GM20431 (cell line): ENCODE measurements around the gene POU6F2.

Experiments
- in situ Hi-C: fragments of 300-500 bp; cut with MseI, MboI; formaldehyde crosslinking; loops from one replicate; pipeline ENCODE4 v1.15.0; 2020; ENCODE audit warnings: low sequenced_read_pairs; ENCODE audit not compliant: unreplicated experiment

POU6F2 gene

DNA sequence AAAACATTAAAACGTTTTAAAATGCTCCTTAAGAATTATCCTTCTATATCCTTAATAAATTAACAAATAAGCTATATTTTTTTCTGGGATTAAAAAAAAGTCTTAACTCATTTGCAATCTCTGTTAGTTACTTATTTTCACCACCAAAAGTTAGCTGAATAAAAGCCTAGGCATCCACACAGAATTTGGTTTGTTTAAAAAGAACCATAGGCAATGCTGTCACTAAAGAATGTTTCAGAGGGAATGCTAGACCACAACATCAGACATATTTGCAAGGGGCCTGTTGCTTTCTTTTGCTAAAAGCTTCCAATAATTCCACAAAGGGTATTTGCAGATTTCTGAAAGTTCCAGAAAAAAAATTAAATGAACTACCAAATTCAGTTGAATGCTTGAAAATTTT, 244.2 kb downstream of the POU6F2 start:
- in situ Hi-C loops, result no loop called here

DNA sequence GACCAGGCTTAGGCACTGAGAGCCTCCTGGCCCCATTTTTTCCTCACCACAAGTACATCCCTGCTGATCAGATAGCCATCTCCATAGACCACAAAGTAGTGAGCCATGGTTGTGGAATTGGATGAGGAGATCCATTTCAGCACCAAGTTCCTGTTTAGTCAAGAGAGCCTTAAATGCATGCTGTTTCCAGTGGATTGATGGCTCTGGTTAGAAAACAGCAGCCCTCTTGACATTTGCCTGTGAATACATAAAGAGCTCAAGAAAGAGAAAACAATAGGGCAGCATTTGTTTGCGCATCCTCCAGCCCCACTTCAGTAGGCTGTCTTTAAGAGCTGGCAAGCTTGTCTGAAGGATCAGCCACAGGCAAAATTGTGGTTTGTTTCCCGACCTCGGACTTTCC, 251.2 kb downstream of the POU6F2 start:
- in situ Hi-C loops, result no loop called here

DNA sequence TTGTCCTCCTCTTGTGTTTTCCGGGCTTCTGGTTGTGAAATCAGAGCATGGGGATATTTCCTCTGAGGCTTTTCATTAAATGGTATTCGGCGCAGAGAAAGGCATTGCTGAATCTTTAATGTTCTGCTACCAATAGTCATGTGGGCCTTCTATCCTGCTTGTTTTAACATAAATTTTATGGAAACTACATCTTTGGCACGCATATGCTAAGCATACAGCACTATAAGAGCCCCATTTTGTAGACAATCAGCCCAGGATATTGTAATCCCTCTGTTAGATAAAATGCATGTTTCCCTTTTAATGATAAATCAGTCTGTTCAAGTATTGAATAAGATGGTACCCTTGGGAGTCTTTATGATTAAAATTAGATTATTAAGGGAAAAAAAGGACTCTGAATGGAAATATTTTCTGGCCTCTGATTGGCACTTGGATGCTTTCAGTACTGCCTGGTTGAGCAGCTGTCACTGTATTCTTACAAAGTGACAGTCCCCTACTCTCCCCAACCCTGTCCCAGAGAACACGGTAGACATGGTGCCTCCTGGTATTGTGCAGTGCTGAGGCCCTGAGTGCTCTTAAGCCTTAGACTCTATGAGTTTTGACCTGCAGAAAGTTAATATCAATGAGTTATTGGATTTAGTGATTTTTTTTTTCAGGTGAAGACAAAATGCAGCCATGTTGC, 256.3 kb downstream of the POU6F2 start:
- in situ Hi-C loops, result no loop called here

DNA sequence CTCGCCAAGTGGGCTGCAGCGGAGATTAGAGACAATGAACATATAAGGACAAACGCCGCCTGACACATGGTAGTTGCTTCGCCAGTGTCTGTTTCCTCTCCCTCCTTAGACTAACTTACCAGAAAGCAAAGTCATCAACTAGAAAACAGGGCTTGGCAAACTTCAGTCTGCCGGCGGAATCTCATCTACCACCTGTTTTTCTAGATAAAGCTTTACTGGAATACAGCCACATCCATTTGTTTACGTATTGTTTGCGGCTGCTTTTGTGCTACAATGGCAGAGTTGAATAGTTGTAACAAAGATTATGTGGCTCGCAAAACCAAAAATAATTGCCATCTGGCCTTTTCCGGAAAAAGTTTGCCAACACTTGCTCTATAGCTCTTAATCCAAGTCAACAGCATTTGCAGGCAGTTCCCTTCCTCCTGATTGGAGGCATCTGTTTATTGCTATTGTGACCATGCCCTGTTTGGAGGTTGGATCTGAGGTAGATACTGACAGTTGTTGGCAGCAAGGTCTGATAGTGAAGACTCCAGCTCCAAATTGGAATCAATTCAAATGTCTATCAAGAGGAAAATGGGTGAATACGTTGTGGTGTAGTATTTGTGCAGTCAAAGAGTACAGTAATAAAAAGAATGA, 260.6 kb downstream of the POU6F2 start:
- in situ Hi-C loops, result no loop called here

DNA sequence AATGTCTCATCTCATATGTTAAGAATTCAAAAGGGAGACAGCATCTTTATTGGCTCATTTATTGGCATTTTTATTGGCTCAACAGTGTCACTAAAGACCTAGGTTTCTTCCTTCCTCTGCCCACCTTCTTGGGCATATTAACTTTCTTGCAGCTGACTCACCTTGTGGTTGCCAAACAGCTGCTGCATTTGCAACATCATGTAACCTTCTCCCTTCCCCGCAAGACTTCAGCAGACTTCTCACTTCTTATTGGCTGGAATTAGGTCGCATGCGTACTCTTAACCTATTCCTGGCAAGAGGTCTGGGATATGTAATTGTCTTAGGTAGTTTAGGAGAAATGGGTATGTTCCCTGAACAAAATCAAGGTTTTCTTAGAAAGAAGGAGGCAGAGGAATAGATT, 263.2 kb downstream of the POU6F2 start:
- in situ Hi-C loops, result no loop called here

DNA sequence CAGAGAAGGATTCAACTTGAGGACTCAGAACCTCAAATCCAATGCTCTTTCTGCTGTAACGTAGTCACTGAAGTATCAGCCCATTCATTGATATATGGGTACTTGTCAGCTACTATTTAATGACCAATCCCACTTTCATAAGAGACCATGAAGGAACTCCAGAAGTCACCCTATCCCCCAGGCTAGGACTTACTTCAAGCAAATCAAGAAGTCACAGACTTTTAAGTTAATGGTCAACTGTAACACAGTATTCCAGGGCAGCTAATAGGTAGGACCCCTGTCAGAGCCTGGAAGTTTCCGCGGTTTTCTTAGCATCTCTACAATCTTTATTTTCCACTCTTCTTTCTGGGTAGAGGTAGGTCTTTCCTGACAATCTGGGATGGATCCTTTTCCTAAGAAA, 269.9 kb downstream of the POU6F2 start:
- in situ Hi-C loops, result no loop called here

DNA sequence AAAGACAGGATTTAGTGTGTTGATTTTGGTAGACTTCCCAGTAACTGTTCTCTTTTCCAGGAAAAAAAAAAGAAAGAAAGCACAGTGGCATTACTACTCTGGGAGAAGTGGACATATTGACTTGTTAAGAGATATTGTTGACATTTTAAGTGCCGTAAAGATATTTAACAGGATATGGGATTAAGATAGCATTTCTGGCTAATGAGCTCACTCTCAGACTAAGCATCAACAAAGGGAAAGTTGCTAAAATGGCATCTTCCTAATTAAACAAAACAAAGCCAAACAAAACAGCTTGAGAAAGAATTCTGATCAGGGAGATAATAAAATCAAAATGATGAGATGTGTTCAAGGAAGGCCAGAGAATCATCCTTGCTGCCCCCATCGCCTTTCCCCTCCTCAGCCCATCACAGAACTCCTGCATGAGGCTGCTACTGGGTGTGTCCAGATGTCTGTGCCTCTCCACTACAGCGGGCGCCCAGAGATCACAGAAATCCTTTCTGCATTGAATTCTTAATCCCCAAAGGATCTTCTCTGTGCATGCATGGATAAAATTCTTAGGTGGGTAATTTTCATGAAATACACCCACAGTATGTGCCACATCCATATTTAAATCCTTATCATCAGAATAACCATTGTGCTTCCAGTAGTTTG, 270.5 kb downstream of the POU6F2 start:
- in situ Hi-C loops, result no loop called here

DNA sequence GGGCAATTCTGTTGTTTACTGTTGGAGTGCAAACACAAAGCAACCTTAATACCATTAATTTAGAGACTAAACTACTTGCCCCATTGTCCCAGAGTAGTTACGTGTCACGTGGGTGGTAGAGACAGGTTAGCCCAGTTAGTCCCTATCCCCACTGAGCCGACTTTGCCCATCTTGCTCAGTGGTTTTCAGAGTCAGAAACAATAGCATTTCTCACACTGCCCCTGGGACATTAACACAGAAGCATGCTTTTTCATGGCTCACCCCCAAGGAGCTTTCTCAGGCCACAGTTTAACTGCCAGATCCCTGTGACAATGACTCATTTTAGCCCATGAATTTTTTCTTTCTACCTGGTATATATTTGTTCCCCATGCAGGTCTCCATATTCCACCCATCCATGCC, 271.0 kb downstream of the POU6F2 start:
- in situ Hi-C loops, result no loop called here

DNA sequence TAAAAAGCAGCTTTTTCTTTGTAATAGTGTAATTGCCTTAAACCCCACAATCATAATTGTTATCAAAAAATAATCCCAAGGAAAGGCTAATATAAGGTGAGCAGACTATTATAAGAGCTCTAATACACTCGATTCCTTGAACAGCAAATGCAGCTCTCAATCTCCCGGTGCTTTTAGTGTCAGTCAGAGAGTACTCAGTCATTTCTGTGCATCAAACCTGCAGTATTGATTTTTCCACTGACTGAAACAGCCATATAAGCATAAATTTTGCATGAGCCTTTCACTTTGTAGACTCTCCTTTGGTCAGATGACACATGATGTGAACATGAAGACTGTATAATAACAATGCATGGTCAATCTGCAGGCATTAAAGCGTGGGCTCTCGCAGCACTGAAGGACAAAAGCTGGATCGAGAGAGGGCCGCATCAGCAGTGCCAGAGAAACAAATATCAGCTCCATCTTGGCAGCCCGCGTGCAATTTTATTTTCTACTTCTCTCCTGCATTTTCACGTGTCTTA, 272.0 kb downstream of the POU6F2 start:
- in situ Hi-C loops, result no loop called here

DNA sequence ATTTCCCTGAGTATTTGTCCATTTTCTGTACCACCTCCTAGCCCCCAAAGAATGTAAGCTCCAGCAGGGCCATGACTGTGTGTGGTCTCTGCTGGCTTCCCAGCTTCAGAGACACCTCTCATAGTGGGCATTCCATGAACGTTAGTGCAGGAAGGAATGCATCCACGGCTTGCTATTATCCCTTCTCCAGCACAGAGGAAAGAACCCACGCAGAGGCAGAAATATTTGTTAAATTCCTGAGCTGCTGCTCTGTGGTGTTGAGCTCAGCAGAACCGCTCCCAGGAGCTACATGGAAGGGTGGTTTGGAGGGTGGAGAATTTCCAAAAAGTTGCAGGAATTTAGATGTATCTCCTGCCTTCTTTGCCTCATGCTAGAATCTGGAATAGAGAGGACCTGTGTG, 275.2 kb downstream of the POU6F2 start:
- in situ Hi-C loops, result no loop called here

DNA sequence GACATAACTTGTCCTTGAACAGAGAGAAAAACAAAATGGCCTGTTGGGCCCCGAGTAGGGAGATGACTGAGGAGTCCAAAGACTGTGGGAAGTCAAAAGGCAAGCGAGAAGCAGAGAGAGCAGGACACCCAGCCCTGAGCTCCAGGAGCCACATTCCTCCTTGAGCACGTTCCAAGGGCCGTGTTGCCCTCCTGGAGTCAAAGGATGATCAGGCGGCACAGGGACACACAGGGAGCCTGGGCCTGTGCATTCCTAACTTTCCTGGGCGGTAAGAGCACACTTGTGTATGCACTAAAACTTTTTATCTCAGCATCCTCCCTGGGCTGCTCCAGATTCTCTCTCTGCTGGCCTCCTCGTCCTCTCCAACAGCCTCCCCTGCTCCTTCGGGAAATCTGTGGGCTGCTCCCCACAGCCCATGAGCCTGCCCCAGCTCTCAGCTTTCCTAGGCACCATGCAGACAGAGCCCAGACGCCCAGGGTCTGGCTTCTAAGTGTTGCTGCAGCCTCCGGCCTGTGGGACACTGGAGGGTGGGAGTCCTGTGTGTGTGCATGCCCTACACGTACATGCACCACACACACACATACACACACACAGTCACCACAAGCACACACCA, 281.8 kb downstream of the POU6F2 start:
- in situ Hi-C loops, result no loop called here

DNA sequence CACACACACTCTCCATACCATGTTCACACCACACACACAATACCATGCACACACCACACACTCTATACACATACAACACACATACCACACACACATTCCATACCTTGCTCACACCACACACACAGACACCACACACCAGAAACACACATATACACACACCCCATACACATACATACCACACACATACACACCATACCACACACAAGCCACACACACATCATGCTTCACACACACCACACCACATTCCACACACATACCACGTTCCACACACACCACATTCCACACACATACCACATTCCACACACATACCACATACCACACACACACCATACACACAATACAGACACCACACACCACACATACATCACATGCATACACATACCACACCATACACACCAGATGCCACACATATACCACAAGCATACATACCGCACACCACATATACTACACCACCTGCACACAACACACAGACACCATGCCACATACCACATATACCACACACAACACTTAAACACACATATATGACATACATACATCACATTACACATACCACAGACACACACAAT, 282.7 kb downstream of the POU6F2 start:
- in situ Hi-C loops, result no loop called here

DNA sequence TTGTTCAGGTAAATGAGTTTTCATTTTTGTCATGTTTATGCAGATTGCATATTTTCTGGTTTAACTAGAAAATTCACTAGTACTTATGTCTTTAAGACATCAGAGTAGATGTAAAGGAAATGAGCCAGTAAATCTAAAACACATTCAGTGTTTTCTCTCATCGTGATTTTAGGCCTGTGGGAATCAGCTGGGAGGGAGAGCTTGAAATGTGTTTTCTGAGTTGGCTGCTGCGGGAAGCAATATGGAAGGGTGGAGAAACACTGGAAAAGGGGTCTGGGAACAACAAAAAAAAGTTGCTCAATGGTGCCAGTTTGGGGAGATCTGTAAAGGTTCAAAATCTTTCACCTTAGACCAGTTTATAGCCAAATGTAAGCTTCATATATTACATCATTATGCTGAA, 284.1 kb downstream of the POU6F2 start:
- in situ Hi-C loops, result no loop called here

DNA sequence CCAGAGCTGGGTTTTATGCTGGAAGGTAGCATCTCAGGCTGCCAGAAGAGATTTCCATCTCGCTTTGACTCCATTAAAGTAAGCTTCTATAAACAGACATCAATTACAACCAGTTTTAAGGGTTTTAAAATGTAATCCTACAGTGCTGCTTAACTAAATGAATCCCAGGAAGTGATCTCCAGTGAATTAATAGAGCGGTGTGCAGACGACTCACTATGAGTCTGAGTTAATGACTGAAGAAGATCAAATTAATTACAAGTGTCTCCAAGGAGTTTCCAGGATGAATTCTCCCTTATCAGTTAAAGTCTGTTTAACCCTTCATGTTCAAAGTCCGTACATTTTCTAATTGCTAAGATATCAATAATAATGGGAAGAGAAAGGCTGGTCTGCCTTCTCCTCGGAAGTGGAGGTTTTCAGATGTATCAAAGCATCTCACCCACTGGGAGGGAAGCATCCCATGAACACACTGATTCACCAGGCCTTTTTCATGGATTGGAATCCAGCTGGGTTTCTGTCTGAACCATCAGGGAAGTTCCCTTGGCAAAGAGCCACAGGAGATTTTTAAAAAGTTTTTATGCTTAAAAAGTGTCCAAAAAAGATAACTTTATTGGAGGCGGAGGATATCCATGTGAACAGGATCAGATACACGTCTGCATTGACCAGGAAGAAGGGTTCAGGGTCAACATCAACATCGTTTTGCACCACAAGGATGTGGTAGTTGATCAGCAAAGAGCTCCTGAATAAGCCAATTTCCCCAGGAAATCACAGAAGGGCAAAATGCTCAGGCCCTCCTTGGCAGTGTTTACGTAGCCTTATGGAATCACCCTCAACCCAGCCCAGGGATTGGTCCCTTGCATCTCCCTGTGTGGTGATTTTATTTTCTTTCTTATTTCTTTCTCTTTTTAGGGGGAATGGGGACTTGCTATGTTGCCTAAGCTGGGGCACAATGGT, 288.2 kb downstream of the POU6F2 start:
- in situ Hi-C loops, result no loop called here

DNA sequence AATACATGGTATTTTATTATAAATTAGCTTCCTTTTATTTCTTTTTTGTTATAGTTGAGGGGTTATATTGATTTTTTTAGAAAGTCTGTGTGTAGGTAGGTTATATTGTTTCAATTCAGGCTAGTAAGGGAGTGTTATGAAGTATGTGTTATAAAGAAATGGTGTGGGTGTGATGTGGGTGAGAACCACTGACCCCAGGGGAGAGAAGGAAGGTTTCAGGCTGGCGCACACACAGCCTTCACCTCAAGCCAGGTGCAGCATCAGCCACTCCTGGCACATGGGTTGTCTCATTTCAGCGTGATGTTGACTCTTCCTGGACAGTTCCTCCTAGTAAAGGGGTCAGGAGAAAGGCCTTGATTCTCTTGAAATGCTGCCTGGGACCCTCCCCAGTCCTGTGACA, 291.3 kb downstream of the POU6F2 start:
- in situ Hi-C loops, result no loop called here

DNA sequence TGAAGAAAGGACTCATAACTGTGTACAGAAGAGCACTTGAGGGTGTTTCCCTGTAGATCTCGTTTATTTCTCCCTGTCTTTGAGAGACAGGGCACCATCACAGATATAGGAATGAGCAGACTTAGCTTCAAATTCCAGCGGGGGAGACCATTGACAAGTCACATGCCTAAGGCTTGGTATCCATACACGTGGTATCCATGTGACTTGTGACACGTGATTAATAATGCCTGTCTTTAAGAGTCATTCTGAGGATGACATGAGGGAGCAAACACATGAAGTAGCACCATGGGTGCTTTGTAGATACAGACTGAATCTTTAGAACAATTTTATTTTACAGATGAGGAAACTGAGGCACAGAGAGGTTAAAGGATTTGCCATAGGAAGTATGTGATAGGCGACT, 292.3 kb downstream of the POU6F2 start:
- in situ Hi-C loops, result no loop called here

DNA sequence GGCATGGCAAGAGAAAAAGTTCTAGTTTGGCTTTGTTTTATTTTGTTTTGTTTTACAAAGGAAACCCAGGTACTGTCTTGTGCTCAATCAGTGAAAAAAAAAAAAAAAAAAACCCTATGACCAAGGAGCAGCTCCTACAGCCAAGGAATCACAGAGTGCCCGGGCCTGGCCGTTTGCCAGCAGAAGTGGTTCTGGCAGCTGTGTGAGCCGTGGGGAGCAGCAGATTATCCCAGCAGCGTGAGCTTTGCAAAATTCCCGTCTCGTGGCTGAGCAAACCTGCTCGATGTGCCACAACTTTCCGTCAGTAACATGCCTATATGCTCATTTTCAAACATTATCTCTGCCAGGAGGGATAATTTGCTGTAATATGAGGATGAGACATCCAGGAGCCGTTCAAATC, 293.7 kb downstream of the POU6F2 start:
- in situ Hi-C loops, result no loop called here

DNA sequence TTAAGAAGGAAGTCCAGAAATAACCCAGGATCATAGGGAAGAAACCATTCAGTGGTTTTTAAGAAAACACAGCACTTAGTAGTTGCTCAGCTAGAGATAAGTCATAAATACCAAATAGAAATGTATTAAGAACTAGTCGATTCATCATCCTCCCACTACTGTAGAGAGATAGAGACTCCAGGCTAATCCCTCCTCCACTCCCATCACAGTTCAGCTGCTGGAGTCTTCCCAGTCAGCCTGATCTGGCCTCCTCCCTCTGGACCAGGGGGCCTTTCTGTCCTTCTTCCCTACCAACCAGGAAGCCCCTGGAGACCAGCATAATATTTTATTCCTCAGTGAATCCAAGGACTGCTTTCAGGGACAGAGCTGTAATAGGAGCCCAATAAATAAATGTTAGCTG, 294.4 kb downstream of the POU6F2 start:
- in situ Hi-C loops, result no loop called here

DNA sequence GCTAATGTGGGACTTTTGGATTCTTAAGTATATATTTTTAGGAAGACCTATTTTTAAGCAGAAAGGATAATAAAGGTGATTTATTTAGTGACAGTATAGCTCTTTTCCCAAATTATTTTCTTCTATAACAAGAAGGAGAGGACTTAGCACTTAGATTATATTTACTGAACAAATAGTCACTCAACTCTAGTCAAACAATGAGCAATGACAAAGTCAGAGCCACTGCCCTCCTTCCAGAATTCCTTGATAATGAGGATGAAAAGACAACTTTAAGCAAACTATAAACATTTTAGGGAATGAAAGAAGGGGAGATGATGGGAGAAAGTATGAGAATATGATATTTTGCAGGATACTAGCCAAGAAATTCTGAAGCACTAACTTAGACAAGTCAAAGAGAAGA, 295.0 kb downstream of the POU6F2 start:
- in situ Hi-C loops, result no loop called here

DNA sequence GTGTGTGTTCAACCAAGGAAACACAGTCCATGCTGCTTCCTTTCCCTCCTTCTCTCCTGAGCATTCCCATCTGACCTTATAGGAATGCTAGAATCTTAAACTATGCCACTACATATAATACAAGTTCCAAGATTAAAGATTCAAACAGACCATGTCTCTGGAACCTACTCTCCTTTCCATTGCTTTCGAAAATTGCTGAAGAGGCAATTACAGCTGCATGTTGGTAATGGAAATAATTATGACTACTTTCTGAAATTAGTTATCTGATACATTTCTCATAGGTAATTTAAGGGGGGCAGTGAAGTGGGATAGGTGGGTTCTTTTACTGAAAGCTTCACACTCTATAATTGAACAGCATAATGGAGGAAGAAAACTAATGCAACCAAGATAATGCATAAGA, 302.6 kb downstream of the POU6F2 start:
- in situ Hi-C loops, result no loop called here
